BJ (cell line): ENCODE results near the gene FKRP. TPM values are rescaled to one million over a fixed set of nuclear protein-coding genes. Genes with fewer than 3 reads are reported as not detected.

Experiments
- CTCF ChIA-PET: fragments of 350-600 bp; formaldehyde crosslinking; extraction: SDS; loops from one replicate; lab custom pipeline; 2021; ENCODE audit warnings: antibody characterized with exemption, inconsistent platforms; lab: Yijun Ruan, JAX
- POLR2A ChIA-PET: fragments of 300-600 bp; sonication (Branson Sonifier 250); formaldehyde crosslinking; extraction: SDS; loops from one replicate; lab custom pipeline; 2021; ENCODE audit warnings: antibody characterized with exemption; lab: Charles Lee
- DNase-seq: peaks from one replicate; pipeline ENCODE4 v3.0.0-alpha.2; 2011; ENCODE audit warnings: low read depth
- H3K27me3 ChIP-seq: 2 replicates; pipeline ENCODE4 v1.6.0; 2011; ENCODE audit warnings: low read length; ENCODE audit not compliant: control insufficient read depth, insufficient read depth
- H3K36me3 ChIP-seq: 2 replicates; pipeline ENCODE4 v1.5.1; 2011; ENCODE audit warnings: low read length; ENCODE audit not compliant: control insufficient read depth, insufficient read depth
- H3K4me3 ChIP-seq: 2 replicates; pipeline ENCODE4 v1.5.1; 2011; ENCODE audit warnings: low read depth, mild to moderate bottlenecking, control low read depth, low read length
- polyA plus RNA-seq: library from polyadenylated mRNA; depleted of rRNA; stranded (reverse); fragments of >200 nt; gene quantifications from 2 replicates; pipeline ENCODE4 v1.2.3, GENCODE V29; 2011; rRNA removed
- small RNA-seq: library from RNA; depleted of rRNA; stranded (forward); fragments of <200 nt; gene quantifications from one replicate; pipeline ENCODE3, GENCODE V24; 2012; ENCODE audit warnings: low replicate concordance, low read depth; ENCODE audit not compliant: insufficient read length
- TF ChIP-seq, protein P1 (sequence below): IDR thresholded peaks from 2 replicates; pipeline ENCODE4 v1.5.1; 2011; ENCODE audit warnings: low read depth, mild to moderate bottlenecking, control low read depth, inconsistent platforms, low read length, moderate library complexity; ENCODE audit not compliant: insufficient read depth

Gene FKRP
- polyA plus RNA-seq, 1 experiment = 15.1 TPM

- Histone ChIP-seq H3K36me3 (no peaks in the 10 kb centered on the region), H3K27me3 (no peaks in the 10 kb centered on the region), H3K4me3 (no peak overlapping the region)
- ChIA-PET CTCF (interaction anchor here (2.5 kb wide), 1 partner anchor 23 kb away, joined by 7 read pairs; no protein-coding TSS in a partner anchor), POLR2A (no interaction called here)
- DNase-seq = no peak
- TF ChIP-seq, protein P1, sequence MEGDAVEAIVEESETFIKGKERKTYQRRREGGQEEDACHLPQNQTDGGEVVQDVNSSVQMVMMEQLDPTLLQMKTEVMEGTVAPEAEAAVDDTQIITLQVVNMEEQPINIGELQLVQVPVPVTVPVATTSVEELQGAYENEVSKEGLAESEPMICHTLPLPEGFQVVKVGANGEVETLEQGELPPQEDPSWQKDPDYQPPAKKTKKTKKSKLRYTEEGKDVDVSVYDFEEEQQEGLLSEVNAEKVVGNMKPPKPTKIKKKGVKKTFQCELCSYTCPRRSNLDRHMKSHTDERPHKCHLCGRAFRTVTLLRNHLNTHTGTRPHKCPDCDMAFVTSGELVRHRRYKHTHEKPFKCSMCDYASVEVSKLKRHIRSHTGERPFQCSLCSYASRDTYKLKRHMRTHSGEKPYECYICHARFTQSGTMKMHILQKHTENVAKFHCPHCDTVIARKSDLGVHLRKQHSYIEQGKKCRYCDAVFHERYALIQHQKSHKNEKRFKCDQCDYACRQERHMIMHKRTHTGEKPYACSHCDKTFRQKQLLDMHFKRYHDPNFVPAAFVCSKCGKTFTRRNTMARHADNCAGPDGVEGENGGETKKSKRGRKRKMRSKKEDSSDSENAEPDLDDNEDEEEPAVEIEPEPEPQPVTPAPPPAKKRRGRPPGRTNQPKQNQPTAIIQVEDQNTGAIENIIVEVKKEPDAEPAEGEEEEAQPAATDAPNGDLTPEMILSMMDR = no peak
Measured at GRCh38 chr19:46806656-46807055, 60.8 kb downstream of the FKRP start.

Small RNAs within 50 kb of the gene (small RNA-seq; reads per million reads assigned to genes)
- gene MIR320E = not detected
- gene RF00019 = not detected

Other genes with a start within 250 kb of the FKRP start
- gene CALM3, start 144.7 kb upstream of the FKRP start, polyA plus RNA-seq = 516 and 517 TPM in 2 replicates
- 16.9 and 27.8 TPM in 2 replicates for gene PTGIR, start 121.0 kb upstream of the FKRP start, polyA plus RNA-seq
- not detected in 2 replicates for gene GNG8, start 109.9 kb upstream of the FKRP start, polyA plus RNA-seq
- 6.2 and 7.1 TPM in 2 replicates for gene DACT3, start 84.9 kb upstream of the FKRP start, polyA plus RNA-seq
- 11.4 and 19.4 TPM in 2 replicates for gene PRKD2, start 28.9 kb upstream of the FKRP start, polyA plus RNA-seq
- gene STRN4, start 393 bp downstream of the FKRP start, polyA plus RNA-seq = 40.5 and 78.6 TPM in 2 replicates
- gene SLC1A5, start 42.5 kb downstream of the FKRP start, polyA plus RNA-seq = 409 and 506 TPM in 2 replicates
- gene AP2S1, start 104.8 kb downstream of the FKRP start, polyA plus RNA-seq = 181 and 244 TPM in 2 replicates
- 30.1 and 36.8 TPM in 2 replicates for gene ARHGAP35, start 114.9 kb downstream of the FKRP start, polyA plus RNA-seq